Measurements from ENCODE around the gene RASSF4. TPM values are rescaled to one million over a fixed set of nuclear protein-coding genes. Genes with fewer than 3 reads are reported as not detected.

The RASSF4 gene
- total and polyA plus RNA-seq, 9 of the 15 experiments (the other 6 are each of a cell fraction or from before 2014, with no cell fraction given): 0.01 to 0.62 (median 0.11) TPM; not detected in 3

DNA sequence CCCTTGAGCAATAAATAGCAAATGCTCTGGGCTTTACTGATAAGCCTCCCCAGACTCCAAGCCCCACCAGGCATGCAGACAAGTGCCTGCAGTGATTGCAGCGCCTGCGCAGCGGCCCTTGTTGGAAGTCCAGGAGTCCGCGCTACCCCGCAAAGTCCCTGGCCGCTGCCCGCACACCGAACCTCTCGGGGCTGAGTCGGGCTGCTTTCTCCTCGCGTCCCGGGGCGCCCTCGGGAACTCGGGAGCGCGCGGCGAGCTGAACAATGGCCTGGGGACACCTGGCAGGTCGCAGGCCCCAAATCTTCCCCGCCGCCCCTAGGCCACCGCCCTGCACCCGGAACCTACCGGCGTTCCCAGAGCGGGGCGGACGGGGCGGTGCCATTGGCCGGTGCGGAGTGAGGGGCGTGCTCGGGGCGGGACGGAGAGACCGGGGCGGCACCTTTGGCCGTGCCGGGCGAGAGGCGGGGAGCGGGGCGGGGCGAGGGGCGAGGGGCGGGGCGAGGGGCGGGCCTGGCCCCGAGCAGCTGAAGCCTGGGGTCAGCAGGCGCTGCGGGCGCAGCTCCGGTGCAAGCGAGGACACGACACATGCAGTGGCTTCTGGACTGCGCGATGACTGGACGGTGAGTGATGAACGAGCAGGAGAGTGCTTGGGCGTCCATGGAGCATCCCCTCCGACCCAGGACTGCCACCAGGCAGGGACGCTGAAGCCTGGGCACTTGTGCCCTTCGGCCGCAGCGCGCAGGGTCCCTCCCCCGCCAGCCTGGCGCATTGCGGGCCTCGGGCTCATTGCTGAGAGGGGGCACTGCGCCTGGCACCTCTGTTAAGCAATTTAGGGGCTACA is at the start of gene RASSF4 (continued):
- TF ChIP-seq CEBPB (tag; IDR thresholded peaks at IDR 0.05) (peak; percentile 64; the same call in 1 of the 2 replicates), ZBED1 (IDR thresholded peaks at IDR 0.05) (no peak), PCBP1 (IDR thresholded peaks at IDR 0.05; ENCODE audit: low read depth, low read length, poor library complexity, severe bottlenecking) (peak; percentile 39), MAZ (CRISPR knock-in tag; conservative IDR thresholded peaks at IDR 0.05 in 1 of 2, IDR thresholded peaks at IDR 0.05 in 1 of 2) (peak; percentile 61 to 65; a peak in 2 of 4 replicates), HMG20B (CRISPR knock-in tag; IDR thresholded peaks at IDR 0.05) (no peak), LCOR (CRISPR knock-in tag; IDR thresholded peaks at IDR 0.05) (no peak), ZNF444 (CRISPR knock-in tag; IDR thresholded peaks at IDR 0.05) (no peak), POLR2B (IDR thresholded peaks at IDR 0.05; ENCODE audit: low read depth, partially characterized antibody) (peak; percentile 41), HMGN3 (IDR thresholded peaks at IDR 0.05; ENCODE audit: borderline replicate concordance, extremely low read depth, insufficient read length, low read depth, low read length) (peak; percentile 71), POLR2AphosphoS5 (IDR thresholded peaks at IDR 0.05; ENCODE audit: control insufficient read depth, insufficient read depth, low read depth, low read length) (0 out of 2 replicates have a peak, but pooled peaks have one; percentile 32), TRIM28 (IDR thresholded peaks at IDR 0.05) (no peak), SNIP1 (IDR thresholded peaks at IDR 0.05; ENCODE audit: low read depth) (no peak), NR2C2 (CRISPR knock-in tag; IDR thresholded peaks at IDR 0.05) (no peak), NR2C2 (tag; IDR thresholded peaks at IDR 0.05) (peak; percentile 57), ATF7 (IDR thresholded peaks at IDR 0.05) (peak; percentile 52), PHF21A (IDR thresholded peaks at IDR 0.05; ENCODE audit: borderline replicate concordance, low read depth) (peak; percentile 98), ELF2 (CRISPR knock-in tag; IDR thresholded peaks at IDR 0.05) (no peak), ZNF347 (CRISPR knock-in tag; IDR thresholded peaks at IDR 0.05; ENCODE audit: low read depth) (no peak), ZNF311 (CRISPR knock-in tag; IDR thresholded peaks at IDR 0.05) (no peak), HDAC2 (IDR thresholded peaks at IDR 0.05) (peak; percentile 83; the same call in 1 of the 2 replicates), ZNF212 (CRISPR knock-in tag; IDR thresholded peaks at IDR 0.05) (0 out of 2 replicates have a peak, but pooled peaks have one; percentile 26), HNRNPLL (IDR thresholded peaks at IDR 0.05; ENCODE audit: low read depth, low read length, poor library complexity, severe bottlenecking) (peak; percentile 63)
- TF ChIP-seq, protein P1, sequence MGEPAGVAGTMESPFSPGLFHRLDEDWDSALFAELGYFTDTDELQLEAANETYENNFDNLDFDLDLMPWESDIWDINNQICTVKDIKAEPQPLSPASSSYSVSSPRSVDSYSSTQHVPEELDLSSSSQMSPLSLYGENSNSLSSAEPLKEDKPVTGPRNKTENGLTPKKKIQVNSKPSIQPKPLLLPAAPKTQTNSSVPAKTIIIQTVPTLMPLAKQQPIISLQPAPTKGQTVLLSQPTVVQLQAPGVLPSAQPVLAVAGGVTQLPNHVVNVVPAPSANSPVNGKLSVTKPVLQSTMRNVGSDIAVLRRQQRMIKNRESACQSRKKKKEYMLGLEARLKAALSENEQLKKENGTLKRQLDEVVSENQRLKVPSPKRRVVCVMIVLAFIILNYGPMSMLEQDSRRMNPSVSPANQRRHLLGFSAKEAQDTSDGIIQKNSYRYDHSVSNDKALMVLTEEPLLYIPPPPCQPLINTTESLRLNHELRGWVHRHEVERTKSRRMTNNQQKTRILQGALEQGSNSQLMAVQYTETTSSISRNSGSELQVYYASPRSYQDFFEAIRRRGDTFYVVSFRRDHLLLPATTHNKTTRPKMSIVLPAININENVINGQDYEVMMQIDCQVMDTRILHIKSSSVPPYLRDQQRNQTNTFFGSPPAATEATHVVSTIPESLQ (CRISPR knock-in tag; IDR thresholded peaks at IDR 0.05): no peak
- TF ChIP-seq, protein P2, sequence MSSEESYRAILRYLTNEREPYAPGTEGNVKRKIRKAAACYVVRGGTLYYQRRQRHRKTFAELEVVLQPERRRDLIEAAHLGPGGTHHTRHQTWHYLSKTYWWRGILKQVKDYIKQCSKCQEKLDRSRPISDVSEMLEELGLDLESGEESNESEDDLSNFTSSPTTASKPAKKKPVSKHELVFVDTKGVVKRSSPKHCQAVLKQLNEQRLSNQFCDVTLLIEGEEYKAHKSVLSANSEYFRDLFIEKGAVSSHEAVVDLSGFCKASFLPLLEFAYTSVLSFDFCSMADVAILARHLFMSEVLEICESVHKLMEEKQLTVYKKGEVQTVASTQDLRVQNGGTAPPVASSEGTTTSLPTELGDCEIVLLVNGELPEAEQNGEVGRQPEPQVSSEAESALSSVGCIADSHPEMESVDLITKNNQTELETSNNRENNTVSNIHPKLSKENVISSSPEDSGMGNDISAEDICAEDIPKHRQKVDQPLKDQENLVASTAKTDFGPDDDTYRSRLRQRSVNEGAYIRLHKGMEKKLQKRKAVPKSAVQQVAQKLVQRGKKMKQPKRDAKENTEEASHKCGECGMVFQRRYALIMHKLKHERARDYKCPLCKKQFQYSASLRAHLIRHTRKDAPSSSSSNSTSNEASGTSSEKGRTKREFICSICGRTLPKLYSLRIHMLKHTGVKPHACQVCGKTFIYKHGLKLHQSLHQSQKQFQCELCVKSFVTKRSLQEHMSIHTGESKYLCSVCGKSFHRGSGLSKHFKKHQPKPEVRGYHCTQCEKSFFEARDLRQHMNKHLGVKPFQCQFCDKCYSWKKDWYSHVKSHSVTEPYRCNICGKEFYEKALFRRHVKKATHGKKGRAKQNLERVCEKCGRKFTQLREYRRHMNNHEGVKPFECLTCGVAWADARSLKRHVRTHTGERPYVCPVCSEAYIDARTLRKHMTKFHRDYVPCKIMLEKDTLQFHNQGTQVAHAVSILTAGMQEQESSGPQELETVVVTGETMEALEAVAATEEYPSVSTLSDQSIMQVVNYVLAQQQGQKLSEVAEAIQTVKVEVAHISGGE (CRISPR knock-in tag; IDR thresholded peaks at IDR 0.05): no peak
